ENCODE data around the gene CCDC149. TPM values are rescaled to one million over a fixed set of nuclear protein-coding genes. Genes with fewer than 3 reads are reported as not detected.

The CCDC149 gene
- total RNA-seq, 1 experiment from 2014 or later = 3.6 TPM

DNA sequence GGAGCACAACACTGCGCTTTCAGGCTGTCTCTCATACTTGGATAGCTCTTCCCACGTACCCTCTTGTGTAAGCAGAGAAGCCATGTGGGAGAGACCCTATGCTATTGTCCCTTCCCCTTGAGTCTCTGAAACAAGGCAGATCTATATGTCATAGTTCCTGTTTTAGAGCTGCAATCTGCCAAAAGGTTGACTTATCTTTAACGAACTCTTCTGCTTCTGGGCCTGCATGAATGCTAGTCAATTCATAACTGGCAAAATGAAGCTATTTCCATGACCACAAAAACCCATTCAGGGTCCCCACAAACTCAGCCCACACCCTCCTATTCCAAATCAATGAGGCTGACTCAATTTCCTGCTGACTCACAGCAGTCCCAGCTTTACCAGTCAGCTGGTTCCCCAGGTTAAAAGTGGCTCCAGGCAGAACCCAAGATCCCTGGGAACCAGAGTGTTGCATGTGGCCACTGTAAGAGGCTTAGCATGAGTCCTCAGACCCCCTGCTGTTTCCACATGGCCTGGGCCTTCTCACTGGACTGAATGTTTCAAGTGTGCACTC lies 142.7 kb downstream of the CCDC149 start:
- no TSS peak for BruUV-seq (replicated peaks)
- no peak for ATAC-seq
- no peaks in the 10 kb centered on the region for H3K4me1 ChIP-seq (ENCODE audit: control insufficient read depth, insufficient read depth, low read length)
- no peak for TF ChIP-seq TCF7L2 (IDR thresholded peaks at IDR 0.05; ENCODE audit: low read depth, low read length)
- TF ChIP-seq, protein P1, sequence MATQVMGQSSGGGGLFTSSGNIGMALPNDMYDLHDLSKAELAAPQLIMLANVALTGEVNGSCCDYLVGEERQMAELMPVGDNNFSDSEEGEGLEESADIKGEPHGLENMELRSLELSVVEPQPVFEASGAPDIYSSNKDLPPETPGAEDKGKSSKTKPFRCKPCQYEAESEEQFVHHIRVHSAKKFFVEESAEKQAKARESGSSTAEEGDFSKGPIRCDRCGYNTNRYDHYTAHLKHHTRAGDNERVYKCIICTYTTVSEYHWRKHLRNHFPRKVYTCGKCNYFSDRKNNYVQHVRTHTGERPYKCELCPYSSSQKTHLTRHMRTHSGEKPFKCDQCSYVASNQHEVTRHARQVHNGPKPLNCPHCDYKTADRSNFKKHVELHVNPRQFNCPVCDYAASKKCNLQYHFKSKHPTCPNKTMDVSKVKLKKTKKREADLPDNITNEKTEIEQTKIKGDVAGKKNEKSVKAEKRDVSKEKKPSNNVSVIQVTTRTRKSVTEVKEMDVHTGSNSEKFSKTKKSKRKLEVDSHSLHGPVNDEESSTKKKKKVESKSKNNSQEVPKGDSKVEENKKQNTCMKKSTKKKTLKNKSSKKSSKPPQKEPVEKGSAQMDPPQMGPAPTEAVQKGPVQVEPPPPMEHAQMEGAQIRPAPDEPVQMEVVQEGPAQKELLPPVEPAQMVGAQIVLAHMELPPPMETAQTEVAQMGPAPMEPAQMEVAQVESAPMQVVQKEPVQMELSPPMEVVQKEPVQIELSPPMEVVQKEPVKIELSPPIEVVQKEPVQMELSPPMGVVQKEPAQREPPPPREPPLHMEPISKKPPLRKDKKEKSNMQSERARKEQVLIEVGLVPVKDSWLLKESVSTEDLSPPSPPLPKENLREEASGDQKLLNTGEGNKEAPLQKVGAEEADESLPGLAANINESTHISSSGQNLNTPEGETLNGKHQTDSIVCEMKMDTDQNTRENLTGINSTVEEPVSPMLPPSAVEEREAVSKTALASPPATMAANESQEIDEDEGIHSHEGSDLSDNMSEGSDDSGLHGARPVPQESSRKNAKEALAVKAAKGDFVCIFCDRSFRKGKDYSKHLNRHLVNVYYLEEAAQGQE (IDR thresholded peaks at IDR 0.05; ENCODE audit: insufficient read depth in 1 of 2, low read depth in 2 of 2, low read length in 1 of 2) = no peak
- TF ChIP-seq, protein P2, sequence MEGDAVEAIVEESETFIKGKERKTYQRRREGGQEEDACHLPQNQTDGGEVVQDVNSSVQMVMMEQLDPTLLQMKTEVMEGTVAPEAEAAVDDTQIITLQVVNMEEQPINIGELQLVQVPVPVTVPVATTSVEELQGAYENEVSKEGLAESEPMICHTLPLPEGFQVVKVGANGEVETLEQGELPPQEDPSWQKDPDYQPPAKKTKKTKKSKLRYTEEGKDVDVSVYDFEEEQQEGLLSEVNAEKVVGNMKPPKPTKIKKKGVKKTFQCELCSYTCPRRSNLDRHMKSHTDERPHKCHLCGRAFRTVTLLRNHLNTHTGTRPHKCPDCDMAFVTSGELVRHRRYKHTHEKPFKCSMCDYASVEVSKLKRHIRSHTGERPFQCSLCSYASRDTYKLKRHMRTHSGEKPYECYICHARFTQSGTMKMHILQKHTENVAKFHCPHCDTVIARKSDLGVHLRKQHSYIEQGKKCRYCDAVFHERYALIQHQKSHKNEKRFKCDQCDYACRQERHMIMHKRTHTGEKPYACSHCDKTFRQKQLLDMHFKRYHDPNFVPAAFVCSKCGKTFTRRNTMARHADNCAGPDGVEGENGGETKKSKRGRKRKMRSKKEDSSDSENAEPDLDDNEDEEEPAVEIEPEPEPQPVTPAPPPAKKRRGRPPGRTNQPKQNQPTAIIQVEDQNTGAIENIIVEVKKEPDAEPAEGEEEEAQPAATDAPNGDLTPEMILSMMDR (IDR thresholded peaks at IDR 0.05) = no peak
- no peak for TF ChIP-seq POLR2AphosphoS5 (IDR thresholded peaks at IDR 0.05; ENCODE audit: low read depth, low read length)
- TF ChIP-seq SIN3A (IDR thresholded peaks at IDR 0.05; ENCODE audit: borderline replicate concordance, insufficient read depth, low read depth, low read length) = no peak
- no peak for DNase-seq (ENCODE audit: low read depth, low spot score)
- no peaks in the 10 kb centered on the region for H3K36me3 ChIP-seq (ENCODE audit: control insufficient read depth, insufficient read depth, low read length)
- no peak overlapping the region for H3K4me3 ChIP-seq (ENCODE audit: low read depth in 2 of 2, low read length in 2 of 2)
- CTCF ChIA-PET = no interaction called here
- intact Hi-C loops (cut with micrococcal nuclease; ENCODE audit: unreplicated experiment) = no loop called here
- H3K27me3 ChIP-seq (ENCODE audit: control insufficient read depth, insufficient read depth, low read length) = no peaks in the 10 kb centered on the region
- POLR2A ChIA-PET = no interaction called here
- in situ Hi-C loops (cut with HindIII; ENCODE audit: low pct_unique_long_range_greater_than_20kb, low sequenced_read_pairs) = no loop called here
- no peaks in the 10 kb centered on the region for H3K9me3 ChIP-seq (ENCODE audit: control insufficient read depth, insufficient read depth, low read depth, low read length)
- no peak overlapping the region for H3K27ac ChIP-seq (ENCODE audit: low read length)

DNA sequence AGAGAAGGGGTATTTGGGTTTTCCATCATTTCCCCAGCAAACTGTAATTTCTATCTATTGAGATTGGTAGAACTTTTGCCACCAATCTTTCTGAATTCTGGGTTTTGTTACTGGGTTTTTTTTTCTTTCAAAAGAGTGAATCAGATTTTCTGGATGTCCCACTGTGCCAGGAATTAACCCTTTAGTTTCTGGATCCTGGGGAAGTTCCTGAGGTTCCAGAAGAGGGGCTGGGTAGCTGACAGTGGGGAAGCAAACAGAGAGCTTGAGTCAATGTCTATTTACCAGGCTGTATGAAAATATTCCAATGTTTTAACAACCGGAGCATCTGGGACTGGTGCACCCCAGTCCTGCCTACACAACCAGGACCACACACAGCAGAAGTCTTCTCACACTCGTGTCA lies 143.3 kb downstream of the CCDC149 start:
- H3K9me3 ChIP-seq (ENCODE audit: control insufficient read depth, insufficient read depth, low read depth, low read length) = no peaks in the 10 kb centered on the region
- no peak overlapping the region for H3K27ac ChIP-seq (ENCODE audit: low read length)
- DNase-seq (ENCODE audit: low read depth, low spot score) (no peak), ATAC-seq (no peak)
- no peaks in the 10 kb centered on the region for H3K27me3 ChIP-seq (ENCODE audit: control insufficient read depth, insufficient read depth, low read length)
- BruUV-seq (replicated peaks) = no TSS peak
- H3K36me3 ChIP-seq (ENCODE audit: control insufficient read depth, insufficient read depth, low read length) = no peaks in the 10 kb centered on the region
- TF ChIP-seq, protein P1 (IDR thresholded peaks at IDR 0.05; ENCODE audit: insufficient read depth in 1 of 2, low read depth in 2 of 2, low read length in 1 of 2) = no peak
- TF ChIP-seq TCF7L2 (IDR thresholded peaks at IDR 0.05; ENCODE audit: low read depth, low read length) (no peak), POLR2AphosphoS5 (IDR thresholded peaks at IDR 0.05; ENCODE audit: low read depth, low read length) (no peak), SIN3A (IDR thresholded peaks at IDR 0.05; ENCODE audit: borderline replicate concordance, insufficient read depth, low read depth, low read length) (no peak)
- TF ChIP-seq, protein P2 (IDR thresholded peaks at IDR 0.05) = no peak
- H3K4me3 ChIP-seq (ENCODE audit: low read depth in 2 of 2, low read length in 2 of 2) = no peak overlapping the region
- in situ Hi-C loops (cut with HindIII; ENCODE audit: low pct_unique_long_range_greater_than_20kb, low sequenced_read_pairs) (no loop called here), intact Hi-C loops (cut with micrococcal nuclease; ENCODE audit: unreplicated experiment) (no loop called here)
- CTCF ChIA-PET = no interaction called here
- POLR2A ChIA-PET = no interaction called here
- H3K4me1 ChIP-seq (ENCODE audit: control insufficient read depth, insufficient read depth, low read length) = no peaks in the 10 kb centered on the region

Data from Panc1 (cell line).